HG02642 (cell line): ENCODE results near the gene SLC6A20.
"Not testable (repeated sequence)": the region's sequence is repeated elsewhere in the genome, so short reads cannot be mapped to it uniquely, and the experiment has no call there.

ENCODE experiments used
- ATAC-seq: cut with Tn5 transposase; IDR thresholded peaks from one replicate; pipeline ENCODE4 v1.9.1; 2021; ENCODE audit warnings: mild to moderate bottlenecking; ENCODE audit not compliant: unreplicated experiment, poor library complexity

Gene SLC6A20

DNA sequence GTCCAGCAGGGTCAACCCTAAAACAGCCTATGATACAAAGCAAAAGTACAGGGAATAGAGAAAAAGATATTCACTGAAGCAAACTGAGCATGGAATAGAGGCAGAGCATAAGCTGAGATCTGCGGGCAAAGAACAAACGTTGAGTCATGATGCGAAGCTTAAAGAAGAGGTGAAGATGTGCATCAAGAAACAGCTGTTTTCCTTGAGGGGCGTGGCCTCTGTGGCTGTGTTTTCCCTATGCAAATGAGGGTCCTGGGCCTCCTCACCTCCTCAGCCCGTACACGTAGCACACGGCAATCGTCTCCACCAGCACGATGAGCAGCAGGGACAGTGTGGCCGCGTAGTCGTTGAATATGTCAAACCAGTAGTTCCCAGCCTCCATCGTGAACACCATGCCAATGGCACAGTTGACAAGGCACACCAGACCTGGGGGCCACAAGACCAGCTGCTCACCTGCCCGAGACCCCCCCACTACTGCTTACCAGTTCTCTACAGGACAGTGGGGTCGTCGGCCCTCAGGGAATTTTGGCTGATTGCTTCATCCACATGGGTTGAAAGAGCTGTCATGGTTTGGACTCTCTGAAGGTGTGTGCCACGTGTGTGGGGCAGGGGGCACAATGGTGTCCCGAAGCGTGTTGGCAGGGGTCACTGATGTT lies 33.6 kb downstream of the SLC6A20 start:
- no peak for ATAC-seq

DNA sequence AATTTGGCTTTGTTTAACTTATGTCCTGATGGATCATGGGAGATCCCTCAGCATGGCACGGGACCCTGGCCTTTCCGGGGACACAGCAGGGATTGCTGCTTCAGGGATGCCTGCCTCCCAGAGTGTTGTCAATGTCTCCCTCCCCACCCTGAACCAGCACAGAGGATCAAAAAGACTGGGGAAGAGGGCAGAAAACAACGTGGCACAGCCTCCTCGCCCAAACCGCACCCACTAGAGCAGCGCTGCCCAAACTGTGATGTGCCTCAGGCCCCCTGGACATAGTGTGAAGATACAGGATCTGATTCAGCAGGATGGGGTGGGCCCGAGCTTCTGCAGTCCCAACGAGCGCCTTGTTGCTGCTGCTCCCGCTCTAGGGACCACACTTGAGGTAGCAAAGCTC lies 34.5 kb downstream of the SLC6A20 start:
- no peak for ATAC-seq

DNA sequence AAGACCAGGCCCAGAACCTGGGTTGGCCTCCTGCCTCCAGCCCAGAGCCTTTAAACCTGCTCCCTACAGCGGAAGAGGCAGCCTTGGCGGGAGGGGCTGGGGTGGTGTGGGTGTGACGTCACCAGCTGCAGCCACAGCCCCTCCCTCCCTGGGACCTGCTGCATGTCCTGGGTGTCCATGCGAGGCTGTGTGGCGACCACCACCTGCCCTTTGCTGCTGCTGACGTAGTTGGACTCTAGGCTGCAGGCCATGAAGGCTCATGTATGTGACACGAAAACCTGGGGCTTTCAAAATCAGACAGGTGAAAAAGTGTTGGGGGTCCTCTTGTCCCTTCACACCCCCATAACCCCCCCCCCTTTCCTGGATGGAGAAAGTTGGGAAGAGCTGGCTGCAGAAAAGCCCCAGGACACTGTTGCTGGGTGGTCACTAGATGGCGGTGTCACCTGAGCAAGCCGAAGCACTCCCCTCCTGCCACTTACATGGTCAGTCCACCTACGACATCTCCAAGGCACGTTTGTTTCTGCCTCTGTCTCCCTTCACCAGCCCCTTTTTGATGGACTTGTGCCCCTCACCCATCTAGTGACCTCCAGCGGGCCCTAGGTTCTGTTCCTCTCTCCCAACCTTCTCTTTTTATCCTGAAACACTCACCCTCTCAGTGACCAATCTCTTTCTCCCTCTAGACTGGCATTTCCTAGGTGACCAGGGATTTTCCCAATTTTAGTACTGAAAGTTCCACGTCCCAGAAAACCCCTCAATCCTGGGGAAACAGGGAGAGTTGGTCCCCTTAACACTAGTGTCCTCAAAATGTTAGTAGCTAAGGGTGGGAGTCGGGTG lies 35.2 kb downstream of the SLC6A20 start:
- no peak for ATAC-seq

DNA sequence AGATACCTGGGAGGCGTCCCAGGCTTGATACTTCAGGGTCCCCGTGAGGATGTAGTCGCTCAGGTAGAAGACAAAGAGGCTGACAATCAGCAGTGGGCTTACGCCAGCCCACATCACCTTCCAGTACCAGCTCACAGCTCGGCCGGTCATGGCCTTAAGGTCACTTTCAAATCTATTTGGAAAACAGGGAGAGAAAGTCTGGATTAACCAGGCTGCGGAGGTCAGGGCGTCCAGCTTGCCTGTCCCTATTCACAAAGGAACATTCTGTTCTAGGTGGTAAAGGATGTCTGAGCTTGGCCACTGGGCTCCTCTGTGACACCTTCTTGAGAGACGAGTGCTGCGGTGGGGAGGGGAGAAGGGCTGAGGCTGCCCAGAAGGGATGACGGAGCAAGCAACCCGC lies 36.5 kb downstream of the SLC6A20 start:
- ATAC-seq: no peak

DNA sequence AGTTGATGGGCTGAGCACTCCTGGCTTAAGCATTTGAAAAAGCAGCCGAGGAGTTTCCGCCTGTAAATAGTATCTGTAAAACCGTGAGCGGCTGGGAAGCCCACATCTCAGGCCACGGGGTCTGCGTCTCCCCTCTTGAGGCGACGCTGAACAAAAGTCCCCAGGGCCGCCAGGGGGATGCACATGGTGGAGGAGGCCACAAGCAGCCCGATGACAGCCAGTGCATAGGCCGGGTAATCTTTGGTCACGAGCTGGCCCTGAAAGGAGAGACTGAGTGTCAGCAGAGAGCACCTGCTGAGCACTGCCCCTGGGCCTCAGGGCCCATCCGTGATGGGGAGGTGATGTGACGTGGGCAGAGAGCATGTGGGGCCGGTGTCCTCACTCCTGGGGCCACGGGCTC lies 37.5 kb downstream of the SLC6A20 start:
- no peak for ATAC-seq

DNA sequence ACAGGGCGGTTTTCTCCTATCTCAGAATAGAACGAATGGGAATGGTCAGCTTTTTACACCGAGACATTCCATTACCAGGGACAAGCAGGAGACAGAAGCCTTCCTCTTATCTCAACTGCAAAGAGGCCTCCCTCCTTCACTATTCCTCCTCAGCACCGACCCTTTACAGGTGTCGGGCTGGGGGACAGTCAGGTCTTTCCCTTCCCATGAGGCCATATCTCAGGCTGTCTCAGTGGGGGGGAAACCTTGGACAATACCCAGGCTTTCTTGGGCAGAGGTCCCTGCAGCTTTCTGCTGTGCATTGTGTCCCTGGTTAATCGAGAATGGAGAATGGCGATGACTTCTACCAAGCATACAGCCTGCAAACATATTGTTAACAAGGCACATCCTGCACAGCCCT lies 39.2 kb downstream of the SLC6A20 start:
- not testable (repeated sequence) for ATAC-seq

DNA sequence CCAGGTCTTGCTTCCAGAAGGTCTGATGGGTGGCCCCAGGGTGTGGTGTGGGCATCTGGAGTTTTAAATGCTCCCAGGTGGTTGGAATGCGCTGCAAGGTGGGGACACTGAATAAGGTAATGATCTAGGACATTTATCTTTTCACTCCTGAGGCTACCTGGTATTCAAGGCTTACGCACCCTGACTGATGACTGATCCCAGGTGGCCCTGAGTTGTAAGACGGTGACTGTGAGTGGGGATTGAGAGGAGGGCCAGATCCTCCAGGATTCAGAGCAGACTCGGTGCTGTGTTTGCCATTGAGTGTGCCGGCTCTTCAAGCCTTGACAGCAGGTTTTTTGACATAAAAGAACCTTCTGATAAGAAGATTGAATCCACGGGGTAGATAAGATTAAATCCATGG lies 40.3 kb downstream of the SLC6A20 start:
- ATAC-seq: no peak

DNA sequence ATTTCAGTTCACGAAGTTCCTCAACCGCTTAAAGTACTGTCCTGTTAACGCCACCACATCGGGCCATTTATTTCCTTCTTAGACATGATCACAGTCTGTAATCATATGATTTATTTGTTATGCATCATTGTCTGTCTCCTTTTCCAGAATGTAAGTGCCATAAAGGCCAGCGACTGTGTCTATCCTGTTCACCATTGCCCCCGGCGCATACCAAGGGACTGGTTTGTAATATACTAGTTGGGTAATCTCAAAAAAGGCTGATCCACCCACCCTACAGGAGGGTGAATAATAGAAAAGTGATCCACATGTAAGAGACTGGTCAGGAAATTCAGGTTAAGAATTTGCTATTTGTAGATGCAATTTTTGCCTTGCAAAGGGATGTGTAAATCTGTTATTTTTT lies 41.9 kb downstream of the SLC6A20 start:
- no peak for ATAC-seq

DNA sequence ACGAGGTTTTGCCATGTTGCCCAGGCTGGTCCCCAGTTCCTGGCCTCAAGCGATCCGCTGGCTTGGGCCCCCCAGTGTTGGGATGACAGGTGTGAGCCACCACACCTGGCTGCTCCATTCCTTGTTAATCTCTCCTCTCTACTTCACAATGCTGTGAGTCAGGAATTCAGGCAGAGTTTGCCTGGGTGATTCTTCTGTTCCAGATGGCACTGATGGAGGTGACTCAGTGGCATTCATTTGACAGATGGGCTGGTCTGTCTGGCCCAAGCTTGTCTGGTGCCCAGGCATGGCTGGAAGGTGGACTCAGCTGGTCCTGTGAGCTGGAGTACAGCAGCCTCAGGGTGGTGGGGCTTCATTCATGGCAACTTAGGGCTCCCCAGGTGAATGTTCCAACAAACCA lies 43.2 kb downstream of the SLC6A20 start:
- no peak for ATAC-seq

DNA sequence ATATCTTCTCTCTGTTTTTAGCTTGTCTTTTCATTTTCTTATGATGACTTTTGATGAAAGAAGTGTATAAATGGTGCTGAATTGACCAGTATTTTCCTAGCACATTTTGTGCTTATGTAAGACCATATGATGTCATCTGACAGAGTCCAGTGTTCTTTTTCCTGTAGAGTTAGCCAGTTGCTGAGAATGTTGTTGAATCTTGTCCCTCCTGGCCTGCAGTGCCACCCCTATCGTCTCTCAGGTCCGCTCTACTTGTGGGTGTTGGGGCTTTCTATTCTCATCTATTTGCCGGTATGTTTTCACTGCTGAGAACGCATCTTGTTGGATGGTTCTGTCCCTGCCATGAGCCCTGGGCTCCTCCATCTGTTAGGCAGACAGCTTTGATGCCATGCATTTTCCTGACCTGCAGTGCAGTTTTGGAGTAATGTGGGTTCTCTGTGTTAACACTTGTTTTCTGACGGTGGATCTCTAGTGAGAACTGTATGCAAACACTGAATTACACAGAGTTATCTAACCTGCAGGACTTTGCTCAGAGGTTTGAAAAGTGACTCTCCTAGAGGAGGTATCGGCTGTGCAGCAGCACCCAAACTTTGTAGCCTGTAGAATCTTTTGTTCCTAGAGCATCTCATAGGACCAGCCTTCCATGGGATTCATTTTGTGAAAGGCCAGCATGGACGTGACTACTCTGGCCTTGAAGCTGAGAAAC lies 44.6 kb downstream of the SLC6A20 start:
- no peak for ATAC-seq

DNA sequence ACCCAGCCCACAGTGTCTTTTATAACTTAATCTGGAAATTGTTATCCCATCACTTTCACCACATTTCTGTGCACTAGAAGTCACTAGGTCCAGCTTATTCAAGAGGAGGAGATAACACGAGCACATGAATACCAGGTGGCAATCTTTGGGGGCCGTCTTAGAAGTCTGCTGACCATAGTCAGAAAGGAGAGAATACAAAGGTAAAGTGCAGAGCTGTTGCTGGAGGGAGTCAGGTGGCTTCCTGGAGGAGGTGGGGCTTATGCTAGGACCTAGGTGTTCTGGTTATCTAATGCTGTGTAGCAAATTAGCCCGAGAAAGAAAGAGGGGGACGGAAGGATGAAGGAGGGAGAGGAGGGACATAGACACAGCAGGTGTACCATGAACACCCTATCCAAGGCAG lies 46.5 kb downstream of the SLC6A20 start:
- ATAC-seq: no peak

DNA sequence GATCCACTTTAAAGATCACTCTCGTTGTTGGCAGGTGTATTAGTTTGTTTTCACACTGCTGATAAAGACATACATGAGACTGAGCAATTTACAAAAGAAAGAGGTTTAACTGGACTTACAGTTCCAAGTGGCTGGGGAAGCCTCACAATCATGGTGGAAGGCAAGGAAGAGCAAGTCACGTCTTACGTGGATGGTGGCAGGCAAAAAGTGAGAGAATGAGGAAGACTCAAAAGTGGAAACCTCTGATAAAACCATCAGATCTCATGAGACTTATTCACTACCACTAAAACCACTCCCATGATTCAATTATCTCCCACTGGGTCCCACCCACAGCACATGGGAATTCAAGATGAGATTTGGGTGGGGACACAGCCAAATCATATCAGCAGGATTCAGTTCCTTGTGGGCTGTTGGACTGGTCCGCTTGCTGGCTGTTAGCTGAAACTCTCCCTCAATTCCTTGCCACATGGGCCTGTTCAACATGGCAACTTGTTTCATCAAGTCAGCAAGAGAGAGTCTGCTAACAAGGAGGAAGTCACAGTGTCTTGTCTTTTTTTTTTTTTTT lies 47.2 kb downstream of the SLC6A20 start:
- not testable (repeated sequence) for ATAC-seq

DNA sequence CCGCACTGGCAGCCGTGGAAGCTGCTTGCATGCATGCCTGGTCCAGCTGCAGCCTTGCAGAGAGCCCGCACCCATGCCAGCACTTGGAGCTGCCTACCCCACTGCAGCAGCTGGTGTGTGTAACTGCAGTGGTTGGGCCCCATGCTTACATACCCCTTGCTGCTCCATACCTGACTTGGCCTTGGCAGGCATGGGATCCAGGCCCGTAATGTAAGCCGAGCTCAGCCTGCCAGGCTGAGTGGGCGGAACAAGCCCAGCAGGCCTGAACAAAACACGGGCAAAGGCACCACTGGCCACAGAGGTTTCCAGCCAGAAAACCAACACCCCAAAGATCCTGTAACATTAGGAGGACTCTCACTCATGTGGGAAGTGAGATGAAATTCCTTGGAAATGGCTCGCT lies 48.3 kb downstream of the SLC6A20 start:
- ATAC-seq: no peak

DNA sequence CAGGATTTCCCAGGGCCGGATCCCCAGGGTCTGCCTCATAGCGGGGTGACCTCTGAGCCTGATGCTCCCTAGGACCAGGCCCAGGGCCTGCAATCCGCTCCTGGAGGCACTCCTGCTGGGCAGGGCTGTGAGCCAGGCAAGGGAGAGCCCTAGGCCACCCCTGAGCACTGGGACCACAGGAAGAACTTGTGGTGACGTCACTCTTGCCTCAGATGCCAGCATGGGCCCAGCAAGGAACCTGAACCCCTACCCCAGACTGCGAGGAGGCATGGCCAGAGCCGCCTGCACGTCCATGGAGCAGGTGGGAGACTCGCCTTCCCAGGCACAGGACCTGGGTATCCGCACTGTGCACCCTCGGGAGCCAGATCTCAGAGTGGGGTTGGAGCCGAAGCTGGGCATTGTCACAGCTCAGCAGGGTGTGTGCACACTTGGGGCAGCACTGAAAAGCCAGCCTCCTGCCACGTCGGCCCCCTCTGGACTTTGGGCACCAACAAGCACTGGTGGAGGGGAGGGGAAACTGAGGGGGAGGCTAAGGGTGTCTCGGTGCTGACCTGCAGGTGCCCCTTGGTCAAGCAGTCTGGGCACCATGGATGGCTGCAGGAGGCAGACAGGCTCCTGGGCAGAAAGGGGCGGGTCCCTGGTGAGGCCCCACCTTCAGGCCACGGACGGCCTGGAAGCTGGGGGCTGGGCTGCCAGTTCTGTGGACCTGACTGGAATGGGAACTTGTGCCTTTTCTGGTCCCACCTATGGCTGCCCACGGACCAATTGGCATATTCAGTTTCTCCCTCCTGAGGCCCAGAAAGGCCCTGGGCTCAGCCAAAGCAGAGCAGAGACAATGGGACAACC lies 49.3 kb downstream of the SLC6A20 start:
- no peak for ATAC-seq

DNA sequence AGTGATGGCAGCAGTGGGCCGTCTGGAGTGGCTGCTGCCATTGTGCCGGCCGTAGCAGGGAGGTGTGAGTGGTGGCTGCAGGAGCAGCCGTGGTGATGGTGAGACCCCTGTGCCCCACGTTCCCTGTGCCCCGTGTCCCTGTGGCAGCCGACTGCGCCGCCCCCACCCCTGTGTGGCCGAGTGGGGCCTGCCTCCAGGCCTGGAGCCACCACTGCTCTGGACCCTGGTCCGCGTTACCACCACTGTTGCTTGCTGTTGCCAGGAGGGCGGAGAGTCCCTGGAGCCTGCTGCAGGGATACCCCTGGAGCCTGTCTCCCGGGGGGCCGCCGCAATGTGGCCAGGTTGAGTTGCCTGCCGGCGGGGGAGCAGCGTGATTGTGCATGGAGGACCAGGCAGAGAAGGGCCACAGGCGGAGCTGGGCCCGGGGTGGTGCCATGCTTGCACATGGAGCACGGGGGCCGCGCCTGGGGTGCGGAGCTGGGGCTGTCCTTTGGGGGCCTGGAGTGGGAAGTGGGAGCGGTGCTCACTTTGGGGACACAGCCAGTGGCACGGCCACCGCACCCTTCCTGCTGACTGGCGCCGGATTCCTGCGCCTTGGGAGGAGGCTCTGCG lies 50.1 kb downstream of the SLC6A20 start:
- ATAC-seq: no peak

DNA sequence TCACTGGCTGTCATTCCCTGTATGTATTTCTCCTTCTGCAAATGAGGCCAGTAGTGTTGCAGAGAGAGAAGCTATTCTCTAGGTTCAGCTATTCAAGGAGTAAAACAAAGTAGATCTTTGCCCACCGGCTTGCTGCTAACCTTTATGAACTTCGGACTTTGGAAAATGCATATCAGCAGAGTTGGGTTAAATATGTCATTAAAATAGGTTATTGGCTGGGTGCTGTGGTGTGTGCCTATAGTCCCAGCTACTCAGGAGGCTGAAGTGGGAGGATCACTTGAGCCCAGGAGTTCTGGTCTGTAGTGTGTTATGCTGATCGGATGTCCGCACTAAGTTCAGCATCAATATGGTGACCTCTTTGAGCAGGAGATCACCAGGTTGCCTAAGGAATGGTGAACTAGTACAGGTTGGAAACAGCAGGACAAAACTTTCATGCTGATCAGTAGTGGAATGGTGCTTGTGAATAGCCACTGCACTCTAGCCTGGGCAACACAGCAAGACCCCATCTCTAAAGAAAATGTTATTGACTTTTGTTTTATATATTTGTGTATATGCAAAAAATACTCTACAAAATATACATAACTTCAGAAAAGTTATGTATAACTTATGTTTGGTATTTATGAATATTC lies 53.8 kb downstream of the SLC6A20 start:
- no peak for ATAC-seq

DNA sequence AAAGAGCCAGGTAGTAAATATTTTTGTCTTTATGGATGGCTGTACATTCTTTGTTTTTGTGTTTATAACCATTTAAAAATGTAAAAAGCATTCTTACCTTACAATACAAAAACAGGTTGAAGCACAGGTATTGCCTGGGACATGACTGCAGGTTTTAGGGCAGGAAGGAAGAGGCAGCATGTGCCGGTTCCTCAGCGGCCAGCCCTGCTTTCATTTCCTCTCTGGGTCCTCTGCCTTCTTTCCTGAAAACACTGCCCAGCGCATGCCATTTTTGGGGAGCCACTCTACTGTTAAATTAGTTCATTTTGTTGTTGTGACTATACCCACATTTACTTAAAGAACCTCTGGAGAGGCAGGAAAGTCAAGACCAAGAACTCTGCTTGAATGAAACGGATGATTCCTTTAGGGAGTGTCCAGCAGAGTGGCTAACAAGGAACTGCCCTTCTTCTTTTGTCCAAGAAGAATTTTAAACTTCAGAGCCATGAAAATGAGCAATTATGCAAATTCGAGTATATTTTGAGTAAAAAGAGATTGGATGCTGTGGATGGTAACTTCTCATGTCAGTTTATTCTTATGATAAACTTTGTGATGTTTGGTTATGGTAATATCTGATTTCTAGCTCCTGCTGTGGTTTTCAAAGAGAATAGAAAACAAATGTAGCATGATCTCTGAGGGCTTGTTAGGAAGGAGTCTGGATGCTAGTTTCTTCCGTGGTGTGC lies 54.4 kb downstream of the SLC6A20 start:
- no peak for ATAC-seq

DNA sequence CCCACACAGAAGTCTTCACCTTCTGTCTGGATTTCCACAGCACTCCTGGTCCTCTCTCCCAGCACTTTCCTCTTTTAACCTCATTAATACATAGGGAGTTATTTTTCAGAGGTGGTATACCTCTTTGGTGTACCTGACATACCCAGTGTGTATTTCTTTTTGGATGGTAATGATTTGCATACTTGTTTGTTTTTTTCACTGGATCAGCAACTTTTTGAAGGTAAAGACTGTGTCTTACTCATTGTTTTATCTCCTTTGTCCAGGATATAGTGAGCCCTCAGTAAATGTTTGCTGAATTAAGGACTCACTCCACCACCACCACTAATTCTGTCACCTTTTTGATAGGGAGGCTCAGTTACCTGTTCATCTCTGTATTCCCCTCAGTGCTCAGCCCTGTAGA lies 55.1 kb downstream of the SLC6A20 start:
- no peak for ATAC-seq

DNA sequence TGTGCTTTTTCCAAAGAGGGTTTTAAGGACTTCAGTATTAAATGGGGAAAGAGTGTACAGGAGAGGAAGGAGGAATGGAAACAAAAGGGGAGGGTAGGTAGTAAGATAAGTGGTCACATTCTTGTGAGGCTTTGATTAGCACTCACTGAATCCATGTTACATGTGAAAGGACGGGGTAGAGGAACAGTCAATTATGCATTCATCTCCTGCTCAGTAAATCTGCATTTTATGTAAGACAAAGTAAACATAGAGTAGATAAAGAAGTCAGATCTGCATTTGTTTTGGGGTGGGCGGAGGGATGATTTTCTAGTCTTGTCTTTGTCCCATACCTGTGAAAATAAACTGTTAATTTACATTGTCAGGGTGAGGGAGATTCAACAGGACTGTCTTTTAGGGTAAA lies 56.3 kb downstream of the SLC6A20 start:
- ATAC-seq: no peak
